Endometrial microvascular endothelial cells (primary cell): ENCODE measurements around the gene DYRK4. TPM values are rescaled to one million over a fixed set of nuclear protein-coding genes. Genes with fewer than 3 reads are reported as not detected.

ENCODE experiments used
- total RNA-seq: library from RNA; depleted of rRNA; stranded (reverse); fragments of >200 nt; gene quantifications from one replicate; pipeline ENCODE4 v1.2.3, GENCODE V29; 2015; ENCODE audit errors: inconsistent ontology term

Gene DYRK4
- total RNA-seq, 1 donor from 2014 or later, result 25.2 TPM

Other genes with a start within 250 kb of the DYRK4 start
- 22.6 TPM for gene TIGAR, start 241.0 kb upstream of the DYRK4 start, total RNA-seq
- gene FGF23, start 182.5 kb upstream of the DYRK4 start, total RNA-seq, result not detected
- not detected for gene FGF6, start 116.4 kb upstream of the DYRK4 start, total RNA-seq
- 15.9 TPM for gene RAD51AP1, start 23.3 kb upstream of the DYRK4 start, total RNA-seq
- 0.09 TPM for gene AKAP3, start 86.8 kb downstream of the DYRK4 start, total RNA-seq
- 74.1 TPM for gene NDUFA9, start 86.9 kb downstream of the DYRK4 start, total RNA-seq
- not detected for gene GALNT8, start 158.2 kb downstream of the DYRK4 start, total RNA-seq